ENCODE measurements around the gene ITPRIPL2.

Gene ITPRIPL2

DNA sequence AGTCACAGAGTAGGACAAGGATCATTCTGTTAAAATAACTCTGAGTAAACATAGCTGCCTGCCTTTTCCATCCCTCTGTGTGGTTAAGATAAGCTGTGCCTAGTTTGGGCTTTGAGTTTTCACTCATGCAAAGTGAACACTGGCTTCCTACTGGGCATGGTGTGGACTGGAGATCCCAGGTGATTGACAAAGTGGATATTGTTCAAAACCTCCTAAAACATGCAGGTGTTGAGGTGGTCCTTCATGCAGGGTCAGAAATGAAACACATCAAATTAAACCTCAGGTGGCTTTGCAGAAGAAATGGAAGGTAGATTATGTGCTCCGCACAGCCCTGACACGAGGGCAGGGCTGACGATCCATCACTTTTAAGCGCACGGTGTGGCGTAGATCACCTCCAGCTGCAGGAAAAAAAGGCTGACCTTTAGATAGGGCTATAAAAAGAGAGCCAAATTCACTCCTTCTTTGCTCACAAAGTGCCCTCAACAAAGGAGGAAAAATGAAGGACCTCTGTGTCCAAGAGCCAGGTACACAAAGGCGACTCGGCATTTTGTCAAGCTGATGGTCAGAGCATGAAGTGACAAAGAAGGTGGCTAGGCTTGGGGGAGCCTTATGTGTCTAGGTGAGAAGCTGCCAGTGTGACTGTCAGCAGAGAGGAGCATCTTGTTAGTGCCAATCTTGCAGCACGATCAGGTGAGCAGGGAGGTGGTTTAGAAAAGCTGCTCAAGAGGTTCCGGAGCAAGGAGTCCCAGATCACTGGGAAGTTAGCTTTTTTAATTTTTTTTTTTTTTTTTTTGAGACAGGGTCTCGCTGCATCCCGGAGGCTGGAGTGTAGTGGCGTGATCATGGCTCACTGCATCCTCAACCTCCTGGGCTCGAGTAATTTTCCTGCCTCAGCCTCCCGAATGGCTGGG is 19.9 kb upstream of the ITPRIPL2 start:
- no peak for DNase-seq

DNA sequence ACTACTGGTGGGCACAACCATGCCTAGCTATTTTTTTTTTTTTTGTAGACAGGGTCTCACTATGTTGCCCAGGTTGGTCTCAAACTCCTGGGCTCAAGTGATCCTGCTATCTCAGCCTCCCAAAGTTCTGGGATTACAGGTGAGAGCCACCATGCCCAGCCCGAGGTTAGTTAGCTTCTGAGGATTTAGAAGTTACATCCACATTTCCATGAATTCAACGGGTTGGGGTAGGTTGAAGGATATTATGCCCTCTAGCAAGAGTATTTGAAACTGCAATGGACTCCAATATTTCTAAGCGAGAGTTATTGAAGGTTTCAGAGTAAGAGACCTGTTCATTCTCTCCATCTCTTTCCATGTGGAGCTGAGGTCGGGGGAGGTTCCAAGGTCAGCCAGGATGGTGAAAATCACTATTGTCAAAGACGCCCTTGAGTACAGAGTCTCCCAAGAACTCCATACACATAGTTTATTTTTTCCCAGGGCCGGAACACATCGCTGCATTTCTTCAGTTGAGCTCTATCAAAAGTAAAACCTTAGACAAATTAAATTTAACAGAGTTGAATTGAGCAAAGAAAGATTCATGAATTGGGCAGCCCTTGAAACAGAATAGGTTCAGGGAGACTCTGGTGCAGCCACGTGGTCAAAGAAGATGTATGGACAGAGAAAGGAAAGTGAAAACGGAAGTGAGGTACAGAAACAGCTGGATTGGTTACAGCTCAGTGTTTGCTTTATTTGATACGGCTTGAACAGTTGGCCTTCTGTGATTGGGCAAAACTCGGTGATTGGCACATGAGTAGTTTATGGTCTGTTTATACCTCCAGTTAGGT is 19.0 kb upstream of the ITPRIPL2 start:
- no peak for DNase-seq

DNA sequence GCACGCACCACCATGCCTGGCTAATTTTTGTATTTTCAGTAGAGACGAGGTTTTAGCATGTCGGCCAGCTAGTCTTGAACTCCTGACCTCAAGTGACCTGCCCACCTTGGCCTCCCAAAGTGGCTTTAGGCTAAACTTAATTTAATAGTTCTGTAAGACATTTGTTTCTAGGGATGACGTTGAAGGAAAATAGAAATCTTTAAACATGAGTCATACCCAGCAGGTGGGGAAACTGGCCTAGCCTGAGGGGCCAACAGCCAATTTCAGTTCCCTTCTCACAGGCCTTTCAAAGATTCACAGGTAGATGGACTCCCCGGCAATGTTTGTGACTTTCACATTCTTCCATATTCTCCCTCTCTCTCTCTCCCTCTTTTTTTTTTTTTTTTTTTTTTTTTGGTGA is 18.1 kb upstream of the ITPRIPL2 start:
- DNase-seq, result no peak

DNA sequence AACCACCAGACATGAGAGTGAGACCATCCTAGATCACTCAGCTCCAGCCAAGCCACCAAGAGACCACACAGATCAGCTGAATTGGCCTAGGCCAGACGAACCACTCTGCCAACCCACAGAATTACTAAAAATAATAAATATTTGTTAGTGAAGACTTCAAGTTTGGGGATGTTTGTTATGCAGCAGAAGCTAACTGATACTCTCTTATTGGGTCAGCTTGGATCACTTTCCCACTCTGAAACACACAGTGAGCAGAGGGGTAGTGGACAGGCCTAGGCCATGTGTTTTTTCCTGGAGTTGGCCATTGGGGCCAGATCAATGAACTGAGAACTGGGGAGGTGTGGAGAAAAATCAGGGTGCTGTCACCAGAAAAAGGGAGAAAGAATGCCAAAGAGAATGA is 15.6 kb upstream of the ITPRIPL2 start:
- no peak for DNase-seq

DNA sequence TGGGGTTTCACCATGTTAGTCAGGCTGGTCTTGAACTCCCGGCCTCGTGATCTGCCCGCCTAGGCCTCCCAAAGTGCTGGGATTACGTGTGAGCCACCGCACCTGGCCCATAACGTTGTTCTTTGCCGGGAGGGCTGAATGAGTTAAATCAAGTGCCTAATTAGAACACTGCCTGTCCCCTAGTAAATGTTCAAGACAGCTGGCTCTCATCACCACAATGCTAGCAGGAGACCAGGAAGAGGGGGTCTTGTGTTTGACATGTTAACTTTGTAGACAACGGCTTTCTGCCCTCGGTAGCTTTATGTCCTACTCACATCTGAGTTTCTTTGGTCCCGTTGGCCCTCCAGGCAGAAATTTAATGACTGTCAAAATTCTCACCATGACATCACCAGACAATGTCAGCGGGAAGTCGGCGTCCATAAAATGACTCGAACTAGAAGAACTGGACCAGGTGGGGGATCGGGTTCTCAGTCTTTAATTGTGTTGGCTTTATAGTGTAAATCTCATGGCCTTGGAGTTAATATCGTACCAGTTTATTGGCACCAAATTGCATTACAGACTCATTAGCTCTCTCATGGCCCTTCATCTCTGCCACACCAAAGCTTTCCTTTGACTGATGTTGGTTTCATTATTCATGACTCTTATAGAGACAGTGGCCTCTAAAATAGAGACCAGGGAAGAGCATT is 11.4 kb upstream of the ITPRIPL2 start:
- no peak for DNase-seq

DNA sequence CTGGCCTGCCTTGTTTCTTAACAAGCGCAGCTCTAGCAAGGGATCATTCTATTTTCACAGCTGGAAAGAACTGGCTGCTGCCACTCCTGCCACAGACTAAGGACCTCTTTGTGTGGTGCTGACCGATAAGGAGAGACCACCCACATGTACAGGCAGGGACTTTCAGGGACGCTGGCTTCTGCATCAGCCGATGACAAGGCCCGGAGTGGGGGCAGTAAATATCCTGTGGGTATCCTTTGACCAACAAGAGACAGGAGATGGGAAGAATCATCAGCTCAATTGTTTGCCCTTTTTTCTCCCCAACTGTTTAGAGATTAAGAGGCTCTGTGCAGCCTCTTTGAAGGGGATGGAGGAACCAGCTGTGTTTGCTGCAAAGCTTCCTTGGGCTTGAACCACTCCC is 9.2 kb upstream of the ITPRIPL2 start:
- DNase-seq, result no peak

DNA sequence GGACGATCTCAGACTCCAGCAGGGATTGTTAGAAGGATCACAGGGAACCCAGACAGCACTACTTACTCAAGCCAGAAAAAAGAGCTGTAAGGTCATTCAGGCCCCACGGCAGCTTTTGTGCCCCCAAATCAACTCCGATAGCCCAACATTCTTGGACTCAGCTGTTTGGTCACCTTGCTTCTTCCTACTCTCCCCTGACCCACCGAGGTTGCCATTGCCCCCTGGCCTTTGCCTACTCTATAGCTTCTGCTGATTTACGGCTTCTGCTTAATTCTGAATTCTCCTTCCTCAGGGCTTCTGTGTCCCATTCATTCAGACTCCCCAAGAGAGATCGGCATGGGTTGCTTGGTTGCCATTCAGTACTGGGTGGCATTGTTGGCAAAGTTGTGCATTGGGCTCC is 8.6 kb upstream of the ITPRIPL2 start:
- DNase-seq, result no peak

DNA sequence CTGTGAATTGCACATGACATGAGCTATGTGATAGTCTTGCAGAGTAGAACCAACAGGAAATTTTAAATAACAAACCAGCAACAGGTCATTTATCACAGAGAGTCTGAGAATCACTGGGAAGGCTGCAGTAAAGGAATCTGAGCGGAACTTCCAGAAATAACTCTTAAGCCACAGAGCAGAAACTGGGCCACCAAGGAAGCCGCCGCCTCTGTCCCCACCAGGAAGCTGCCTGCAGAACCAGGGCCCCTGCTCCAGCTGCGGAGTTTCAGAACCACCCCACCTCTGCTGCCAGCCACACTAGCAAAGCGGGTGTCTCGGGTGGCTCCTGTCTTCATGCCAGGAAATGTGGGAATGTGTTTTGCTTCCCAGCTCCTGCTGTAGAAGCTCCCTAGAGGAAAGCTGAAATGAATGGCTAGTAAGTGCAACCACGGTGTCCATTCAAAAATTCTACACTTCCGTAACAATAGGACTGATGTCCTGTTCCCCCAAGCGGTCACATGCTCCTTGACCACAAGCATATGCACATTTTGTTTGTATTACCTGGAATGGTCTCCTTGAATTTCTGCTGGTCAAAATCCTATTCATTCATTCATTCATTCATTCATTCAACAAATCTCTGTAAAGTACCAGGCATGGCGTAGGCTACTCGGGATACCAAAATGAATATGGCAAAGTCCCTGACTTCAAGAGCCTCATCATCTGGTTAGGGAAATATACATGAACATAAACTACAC is 7.7 kb upstream of the ITPRIPL2 start:
- DNase-seq, result no peak

DNA sequence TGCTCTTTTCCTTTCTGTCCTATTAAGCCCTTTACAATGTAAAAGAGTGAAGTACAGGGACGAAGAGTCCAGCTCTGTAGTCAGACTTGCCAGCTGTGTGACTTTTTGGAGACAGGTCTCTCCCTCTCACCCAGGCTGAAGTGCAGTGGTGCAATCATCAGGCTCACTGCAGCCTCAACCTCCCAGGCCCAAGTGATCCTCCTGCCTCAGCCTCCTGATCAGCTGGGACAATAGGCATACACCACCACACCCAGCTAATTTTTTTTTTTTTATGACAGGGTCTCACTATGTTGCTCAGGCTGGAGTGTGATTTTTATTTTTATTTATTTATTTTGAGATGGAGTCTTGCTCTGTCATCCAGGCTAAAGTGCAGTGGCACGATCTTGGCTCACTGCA is 7.1 kb upstream of the ITPRIPL2 start:
- DNase-seq, result no peak

DNA sequence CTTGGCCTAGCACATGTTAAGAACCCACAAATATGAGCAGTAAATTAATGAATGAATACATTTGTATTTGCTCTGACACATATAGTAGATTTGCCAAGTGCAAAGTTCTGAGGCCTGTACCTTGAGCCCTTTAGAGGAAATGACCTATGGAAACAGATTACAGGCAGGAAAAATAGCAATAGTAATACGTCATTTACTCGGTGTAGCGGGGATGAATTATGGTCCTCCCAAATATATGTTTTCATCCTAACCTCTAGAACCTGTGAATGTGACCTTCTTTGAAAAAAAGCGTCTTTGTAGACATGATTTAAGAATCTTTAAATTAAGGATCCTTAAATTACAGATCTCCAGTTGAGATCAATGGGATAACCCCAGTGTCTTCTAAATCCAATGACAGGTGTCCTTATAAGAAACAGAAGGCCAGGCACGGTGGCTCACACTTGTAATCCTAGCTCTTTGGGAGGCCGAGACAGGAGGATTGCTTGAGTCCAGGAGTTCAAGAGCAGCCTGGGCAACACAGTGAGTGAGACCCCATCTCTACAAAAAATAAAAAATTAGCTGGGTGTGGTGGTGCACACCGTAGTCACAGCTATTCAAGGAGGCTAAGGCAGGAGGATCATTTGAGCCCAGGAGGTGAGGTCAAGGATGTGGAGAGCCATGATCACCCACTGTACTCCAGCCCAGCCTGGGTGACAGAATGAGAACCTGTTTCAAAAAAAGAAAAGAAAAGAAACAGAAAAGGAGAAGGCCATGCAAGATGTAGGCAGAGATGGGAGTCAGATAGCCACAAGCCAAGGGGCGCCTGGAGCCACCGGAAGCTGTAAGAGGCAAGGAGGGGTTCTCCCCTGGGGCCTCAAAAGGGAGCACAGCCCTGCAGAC is 5.1 kb upstream of the ITPRIPL2 start:
- DNase-seq, result no peak

DNA sequence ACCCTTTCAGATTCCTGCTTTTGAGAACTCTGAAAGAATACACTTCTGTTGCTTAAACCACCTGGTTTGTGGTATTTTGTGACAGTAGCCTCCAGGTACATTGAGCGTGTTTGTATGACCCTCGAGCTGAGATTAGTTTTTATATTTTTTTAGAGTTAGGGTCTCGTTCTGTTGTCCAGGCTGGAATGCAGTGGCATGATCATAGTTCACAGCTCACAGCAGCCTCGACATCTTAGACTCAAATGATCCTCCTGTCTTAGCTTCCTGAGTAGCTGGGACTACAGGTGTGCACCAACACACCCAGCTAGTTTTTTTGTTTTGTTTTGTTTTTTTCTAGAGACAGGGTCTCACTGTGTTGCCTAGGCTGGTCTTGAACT is 4.5 kb upstream of the ITPRIPL2 start:
- no peak for DNase-seq

DNA sequence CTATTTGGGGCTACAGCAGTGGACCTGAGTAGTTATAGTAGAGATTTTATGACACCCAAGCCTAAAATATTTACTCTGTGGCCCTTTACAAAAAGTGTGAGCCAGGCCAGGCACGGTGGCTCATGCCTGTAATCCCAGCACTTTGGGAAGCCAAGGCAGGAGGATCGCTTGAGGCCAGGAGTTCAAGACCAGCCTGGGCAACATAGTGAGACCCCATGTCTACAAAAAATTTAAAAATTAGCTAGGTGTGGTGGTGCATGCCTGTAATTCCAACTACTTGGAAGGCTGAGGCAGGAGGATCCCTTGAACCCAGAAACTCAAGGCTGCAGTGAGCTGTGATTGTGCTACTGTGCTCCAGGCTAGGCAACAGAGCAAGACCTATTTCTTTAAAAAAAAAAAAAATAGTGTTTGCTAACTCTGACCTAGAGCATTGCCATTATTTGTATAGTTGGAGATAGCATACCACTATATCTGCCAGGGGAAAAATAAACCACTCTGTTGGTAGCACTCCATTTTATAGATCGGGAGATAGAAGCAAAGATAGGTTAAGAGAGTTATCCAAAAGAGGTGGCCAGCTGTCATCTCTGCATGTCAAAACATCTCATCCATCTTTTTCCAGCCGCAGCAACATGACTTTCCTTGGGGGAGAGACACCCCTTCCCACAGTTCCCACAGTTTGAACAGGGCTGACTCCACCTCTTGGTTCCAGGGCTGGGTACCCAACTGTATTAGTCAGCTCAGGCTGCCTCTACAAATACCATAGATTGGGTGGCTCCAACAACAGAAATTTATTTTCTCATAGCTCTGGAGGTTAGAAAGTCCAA is 3.0 kb upstream of the ITPRIPL2 start:
- no peak for DNase-seq

DNA sequence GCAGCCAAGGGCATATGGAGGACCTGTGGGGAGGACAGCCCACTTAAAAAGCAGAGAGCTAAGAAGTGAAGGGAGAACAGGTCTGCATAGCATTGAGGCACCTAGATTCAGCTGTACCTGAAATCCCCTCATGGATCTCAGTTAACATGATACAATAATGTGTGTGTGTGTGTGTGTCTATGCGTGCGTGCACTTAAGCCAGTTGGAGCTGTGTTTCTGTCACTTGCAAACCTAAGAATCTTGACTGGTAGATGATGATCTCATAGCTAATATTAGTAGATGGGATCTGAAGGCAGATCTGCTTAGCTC is 1.7 kb upstream of the ITPRIPL2 start:
- DNase-seq, result no peak

DNA sequence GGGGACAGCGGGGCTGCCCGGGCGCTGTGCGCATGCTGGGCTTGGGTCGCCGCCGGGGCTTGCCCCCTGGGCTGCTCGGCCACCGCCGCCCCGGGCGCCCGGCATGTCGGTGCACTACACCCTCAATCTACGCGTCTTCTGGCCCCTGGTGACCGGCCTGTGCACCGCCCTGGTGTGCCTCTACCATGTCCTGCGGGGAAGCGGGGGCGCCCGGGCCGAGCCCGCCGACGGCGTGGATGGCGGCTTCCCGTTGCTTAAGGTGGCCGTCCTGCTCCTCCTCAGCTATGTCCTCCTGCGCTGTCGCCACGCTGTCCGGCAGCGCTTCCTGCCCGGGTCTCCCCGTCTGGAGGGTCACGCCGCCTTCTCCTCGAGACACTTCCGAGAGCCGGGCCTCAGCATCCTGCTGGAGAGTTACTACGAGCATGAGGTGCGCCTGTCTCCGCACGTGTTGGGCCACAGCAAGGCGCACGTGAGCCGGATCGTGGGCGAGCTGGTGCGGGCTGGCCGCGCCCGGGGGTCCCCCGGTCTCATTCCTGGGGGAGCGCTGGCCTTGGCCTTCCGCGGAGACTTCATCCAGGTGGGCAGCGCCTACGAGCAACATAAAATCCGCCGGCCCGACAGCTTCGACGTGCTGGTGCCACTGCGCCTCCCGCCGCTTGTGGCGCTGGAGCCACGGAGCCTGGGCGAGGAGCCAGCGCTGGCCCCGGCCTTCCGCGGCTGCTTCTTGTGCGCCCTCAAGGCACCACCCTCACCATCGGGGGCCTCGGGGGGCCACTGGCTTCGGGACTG is 789 bp downstream of the ITPRIPL2 start:
- DNase-seq, result peak; percentile 84

DNA sequence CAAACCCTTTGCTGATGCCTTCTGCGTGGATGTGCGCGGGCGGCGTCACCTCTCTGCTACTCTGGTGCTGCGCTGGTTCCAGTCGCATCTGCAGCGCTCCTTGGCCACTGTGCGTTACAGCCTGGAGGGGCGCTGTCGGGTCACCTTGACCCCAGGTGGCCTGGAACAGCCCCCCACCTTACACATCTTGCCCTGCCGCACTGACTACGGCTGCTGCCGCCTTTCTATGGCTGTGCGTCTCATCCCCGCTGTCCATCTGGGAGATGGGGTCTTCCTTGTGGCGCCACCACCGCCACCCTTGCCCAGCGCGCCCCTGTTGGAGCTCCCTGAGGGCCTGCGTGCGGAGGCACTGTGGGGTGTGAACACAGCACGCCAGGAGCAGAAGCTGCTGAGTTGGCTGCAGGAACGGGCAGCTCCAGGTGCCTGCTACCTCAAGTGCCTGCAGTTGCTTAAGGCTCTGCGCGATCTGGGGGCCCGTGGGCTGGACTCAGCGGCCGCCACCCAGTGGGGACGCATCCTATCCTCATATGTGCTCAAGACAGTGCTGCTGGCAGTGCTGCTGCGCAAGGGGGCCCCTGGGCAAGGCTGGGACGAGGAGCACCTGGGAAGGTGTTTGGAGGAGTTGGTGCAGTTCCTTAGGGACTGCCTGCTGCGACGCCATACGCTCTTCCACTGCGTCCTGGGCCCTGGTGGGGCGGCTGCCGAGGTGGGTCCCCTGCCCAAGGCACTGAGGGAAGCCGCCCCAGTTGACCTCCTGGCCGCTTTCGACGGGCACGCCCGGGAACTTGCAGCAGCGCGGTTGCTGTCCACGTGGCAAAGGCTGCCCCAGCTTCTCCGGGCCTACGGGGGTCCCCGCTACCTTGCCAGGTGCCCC is 1.6 kb downstream of the ITPRIPL2 start:
- no peak for DNase-seq

DNA sequence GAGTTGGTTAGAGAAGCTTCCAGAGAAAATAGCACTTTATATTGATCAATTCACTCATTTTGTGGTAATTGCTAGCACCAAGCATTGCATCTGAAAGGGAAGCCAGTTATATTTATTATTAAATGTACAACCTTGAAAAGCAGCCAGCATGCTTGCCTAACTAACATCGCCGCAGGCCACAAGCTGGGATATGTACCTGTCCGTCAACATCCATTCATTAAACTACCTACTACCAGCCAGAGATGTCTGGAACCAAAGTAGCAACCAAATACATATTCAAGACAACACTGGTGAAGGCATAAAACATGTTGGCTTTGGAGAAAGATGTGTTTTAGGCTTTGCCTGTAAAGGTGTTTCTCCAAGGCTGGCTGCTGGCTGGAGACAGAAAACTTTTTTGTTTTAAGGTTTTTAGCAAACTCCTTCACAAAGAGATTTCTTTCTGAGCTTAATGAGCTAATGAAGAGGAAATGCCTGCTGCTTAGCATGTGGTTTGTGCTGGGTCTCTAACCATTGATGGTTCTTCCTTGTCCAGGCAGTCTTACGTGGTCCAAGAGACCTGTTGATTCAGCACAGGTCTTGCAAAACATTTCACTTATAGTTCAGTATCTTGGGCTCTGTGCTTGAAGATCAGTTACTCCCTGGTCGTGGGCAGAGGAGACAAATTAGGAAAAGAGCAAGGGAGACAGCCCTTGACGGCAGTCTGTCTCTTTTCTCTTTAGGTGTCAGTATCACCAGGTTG is 3.1 kb downstream of the ITPRIPL2 start:
- no peak for DNase-seq

DNA sequence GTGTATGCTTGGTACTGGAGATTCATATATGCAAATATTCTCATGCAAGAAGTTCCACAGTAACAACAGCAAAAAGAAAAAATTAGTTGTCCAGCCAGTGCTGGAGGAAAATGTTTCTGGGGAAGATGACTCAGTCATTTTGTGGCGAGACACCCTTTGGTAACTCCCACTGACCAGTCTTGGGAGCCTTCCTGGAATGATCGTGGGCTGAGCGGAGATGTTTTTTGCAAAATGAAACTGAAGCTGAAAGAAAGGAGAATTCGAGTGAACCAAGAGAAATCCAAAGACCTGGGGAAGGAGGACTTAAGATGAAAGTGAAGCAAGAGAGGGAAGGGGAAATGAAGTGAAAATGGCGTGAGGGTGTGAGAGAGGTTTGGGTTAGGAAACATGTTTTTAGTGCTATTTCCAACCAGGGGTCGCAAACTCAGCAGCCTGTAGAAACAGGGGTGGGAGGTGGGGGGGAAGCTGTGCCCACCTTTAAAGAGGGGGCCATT is 5.2 kb downstream of the ITPRIPL2 start:
- no peak for DNase-seq

DNA sequence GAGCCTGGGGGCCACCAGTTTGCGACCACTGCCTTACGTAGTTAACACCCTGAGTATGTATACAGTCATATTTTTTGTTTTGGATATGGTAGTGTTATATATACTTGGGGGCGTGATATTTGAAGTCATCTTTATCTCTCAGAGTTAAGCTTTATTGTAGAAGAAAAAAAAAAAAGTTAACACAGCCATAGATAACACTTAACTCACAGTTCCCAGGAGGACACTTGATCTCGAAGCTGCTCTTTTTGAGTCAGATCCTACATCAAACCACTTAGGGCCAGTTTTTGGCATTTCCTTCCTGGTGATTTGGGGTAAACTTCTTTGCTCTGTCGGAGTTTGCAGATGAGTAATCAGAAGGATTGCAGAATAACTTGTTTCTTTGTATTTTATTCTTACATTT is 5.8 kb downstream of the ITPRIPL2 start:
- no peak for DNase-seq

Data from retina (tissue), 1 donor.